Stimulated activated CD4-positive, alpha-beta T cell treated with anti-CD3 and anti-CD28 coated beads, Interleukin-12 subunit alpha, Interleukin-12 subunit beta, amount 100 ng/mL, for 48 hours (primary cell): ENCODE measurements around the gene PIEZO2.
A peak's percentile ranks its signal among the peaks of the same experiment; 100 is the strongest.

Source experiments
- DNase-seq, 3 donors: peaks; one replicate each; pipeline ENCODE4 v3.0.0-alpha.2; 2020; ENCODE audit warnings: low read depth in 2 of 3, low spot score in 1 of 3

The PIEZO2 gene

GRCh38 chr18:11070593-11070992, 78.8 kb downstream of the PIEZO2 start:
- DNase-seq: no peak

- DNase-seq: no peak
Observed at GRCh38 chr18:11066038-11066437, 83.3 kb downstream of the PIEZO2 start.

- no peak for DNase-seq
Observed at GRCh38 chr18:11064727-11065460, 84.5 kb downstream of the PIEZO2 start.

GRCh38 chr18:11064106-11064505, 85.3 kb downstream of the PIEZO2 start:
- DNase-seq: no peak

- DNase-seq: no peak
Observed at GRCh38 chr18:11055721-11056120, 93.6 kb downstream of the PIEZO2 start.

- DNase-seq: no peak
Observed at GRCh38 chr18:11054497-11054896, 94.9 kb downstream of the PIEZO2 start.

- DNase-seq: no peak
Observed at GRCh38 chr18:11053293-11053692, 96.1 kb downstream of the PIEZO2 start.

GRCh38 chr18:11052800-11053199, 96.6 kb downstream of the PIEZO2 start:
- no peak for DNase-seq

- DNase-seq: no peak
Observed at GRCh38 chr18:11051462-11051861, 97.9 kb downstream of the PIEZO2 start.

GRCh38 chr18:11050966-11051365, 98.4 kb downstream of the PIEZO2 start:
- DNase-seq: no peak

- DNase-seq: no peak
Observed at GRCh38 chr18:11047817-11048216, 101.6 kb downstream of the PIEZO2 start.

- no peak for DNase-seq
Observed at GRCh38 chr18:11047156-11047555, 102.2 kb downstream of the PIEZO2 start.

GRCh38 chr18:11046140-11046539, 103.2 kb downstream of the PIEZO2 start:
- no peak for DNase-seq

GRCh38 chr18:11043694-11044093, 105.7 kb downstream of the PIEZO2 start:
- DNase-seq: no peak

GRCh38 chr18:11042247-11042646, 107.1 kb downstream of the PIEZO2 start:
- no peak for DNase-seq

GRCh38 chr18:11040823-11041656, 108.3 kb downstream of the PIEZO2 start:
- peak in 1 of 3 donors; percentile 25 for DNase-seq

- DNase-seq: no peak
Observed at GRCh38 chr18:11040359-11040758, 109.0 kb downstream of the PIEZO2 start.

GRCh38 chr18:11037533-11038240, 111.7 kb downstream of the PIEZO2 start:
- no peak for DNase-seq

- DNase-seq: no peak
Observed at GRCh38 chr18:11035814-11036495, 113.4 kb downstream of the PIEZO2 start.

- DNase-seq: no peak
Observed at GRCh38 chr18:11035376-11035775, 114.0 kb downstream of the PIEZO2 start.

GRCh38 chr18:11034884-11035283, 114.5 kb downstream of the PIEZO2 start:
- no peak for DNase-seq
